GM12873 (cell line): ENCODE results near the gene NRXN3.
A peak's percentile ranks its signal among the peaks of the same experiment; 100 is the strongest.

Source experiments
- TF ChIP-seq, protein P1 (sequence below): IDR thresholded peaks from 2 replicates; pipeline ENCODE4 v1.5.1; 2012; ENCODE audit warnings: low read depth, mild to moderate bottlenecking, moderate library complexity, low read length, control low read depth; ENCODE audit not compliant: insufficient read depth; ENCODE audit errors: missing control alignments

Gene NRXN3

DNA sequence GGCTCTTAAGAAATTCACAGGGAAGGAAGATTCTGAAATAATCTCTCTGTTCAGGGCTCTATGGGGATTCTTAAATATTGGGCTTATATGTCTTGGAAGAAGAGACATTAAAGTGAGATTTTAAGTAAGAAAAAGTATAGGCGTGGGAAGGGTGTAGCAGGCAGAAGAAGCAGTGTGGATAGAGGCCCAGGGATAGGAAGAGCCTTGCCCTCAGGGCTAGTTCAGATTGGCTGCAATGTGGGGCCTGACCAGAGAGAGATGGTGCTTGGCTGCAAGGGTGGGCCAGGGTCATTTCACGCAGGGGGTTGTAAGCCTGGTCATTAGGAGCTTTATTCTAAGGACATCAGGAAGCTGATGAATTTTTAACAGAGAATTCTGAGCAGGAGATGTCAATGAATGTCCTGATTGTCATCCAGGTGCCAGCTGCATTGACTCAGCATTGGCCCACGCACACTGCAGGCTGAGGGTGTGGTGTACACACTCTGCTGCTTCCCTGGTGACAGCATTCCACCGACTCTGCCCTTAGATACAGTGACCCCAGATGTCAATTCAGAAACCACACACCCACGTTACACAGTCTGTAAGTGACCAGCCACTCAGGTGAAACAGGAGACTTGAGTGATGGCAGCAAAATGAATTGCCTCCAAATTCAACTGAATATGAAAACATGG is 582.5 kb downstream of the NRXN3 start:
- TF ChIP-seq, protein P1, sequence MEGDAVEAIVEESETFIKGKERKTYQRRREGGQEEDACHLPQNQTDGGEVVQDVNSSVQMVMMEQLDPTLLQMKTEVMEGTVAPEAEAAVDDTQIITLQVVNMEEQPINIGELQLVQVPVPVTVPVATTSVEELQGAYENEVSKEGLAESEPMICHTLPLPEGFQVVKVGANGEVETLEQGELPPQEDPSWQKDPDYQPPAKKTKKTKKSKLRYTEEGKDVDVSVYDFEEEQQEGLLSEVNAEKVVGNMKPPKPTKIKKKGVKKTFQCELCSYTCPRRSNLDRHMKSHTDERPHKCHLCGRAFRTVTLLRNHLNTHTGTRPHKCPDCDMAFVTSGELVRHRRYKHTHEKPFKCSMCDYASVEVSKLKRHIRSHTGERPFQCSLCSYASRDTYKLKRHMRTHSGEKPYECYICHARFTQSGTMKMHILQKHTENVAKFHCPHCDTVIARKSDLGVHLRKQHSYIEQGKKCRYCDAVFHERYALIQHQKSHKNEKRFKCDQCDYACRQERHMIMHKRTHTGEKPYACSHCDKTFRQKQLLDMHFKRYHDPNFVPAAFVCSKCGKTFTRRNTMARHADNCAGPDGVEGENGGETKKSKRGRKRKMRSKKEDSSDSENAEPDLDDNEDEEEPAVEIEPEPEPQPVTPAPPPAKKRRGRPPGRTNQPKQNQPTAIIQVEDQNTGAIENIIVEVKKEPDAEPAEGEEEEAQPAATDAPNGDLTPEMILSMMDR: no peak

DNA sequence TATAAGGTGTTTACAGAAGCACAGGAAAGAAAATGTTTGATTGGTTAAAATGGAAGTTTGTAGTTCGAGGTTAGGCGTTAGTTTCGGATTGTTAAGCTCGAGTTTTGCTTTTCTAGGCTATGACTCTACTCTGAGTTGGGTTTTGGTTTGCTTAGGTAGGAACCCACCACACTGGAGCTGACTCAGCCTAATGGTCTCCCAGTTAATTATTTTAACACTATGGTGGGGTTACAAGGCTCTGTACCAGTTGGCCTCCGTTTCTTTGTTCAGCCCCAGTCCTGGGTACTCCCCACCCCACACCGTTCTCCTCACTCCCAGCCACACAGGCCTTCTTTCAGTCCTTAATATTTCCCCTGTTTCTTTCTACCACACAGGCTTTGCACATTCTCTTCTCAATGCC is 583.9 kb downstream of the NRXN3 start:
- TF ChIP-seq, protein P1: no peak

DNA sequence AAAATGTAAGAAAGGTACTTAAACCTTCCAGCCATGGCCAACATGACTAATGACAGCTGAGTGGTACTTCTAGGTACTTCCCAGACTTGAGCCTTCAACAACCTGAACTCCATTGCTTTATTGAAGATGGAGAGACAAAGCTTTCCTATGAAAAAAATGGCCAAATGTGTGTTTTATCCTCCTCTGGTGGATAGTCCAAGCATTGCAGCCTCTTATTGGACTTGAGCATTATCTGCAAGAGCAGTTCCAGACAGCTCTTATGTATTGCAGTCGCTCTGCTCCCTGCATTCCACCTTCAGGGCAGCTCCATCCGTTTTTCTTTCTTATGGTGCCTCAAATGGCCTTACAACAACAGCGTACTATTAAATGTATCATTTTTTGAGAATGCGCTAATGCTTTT is 588.2 kb downstream of the NRXN3 start:
- TF ChIP-seq, protein P1: peak; percentile 75

DNA sequence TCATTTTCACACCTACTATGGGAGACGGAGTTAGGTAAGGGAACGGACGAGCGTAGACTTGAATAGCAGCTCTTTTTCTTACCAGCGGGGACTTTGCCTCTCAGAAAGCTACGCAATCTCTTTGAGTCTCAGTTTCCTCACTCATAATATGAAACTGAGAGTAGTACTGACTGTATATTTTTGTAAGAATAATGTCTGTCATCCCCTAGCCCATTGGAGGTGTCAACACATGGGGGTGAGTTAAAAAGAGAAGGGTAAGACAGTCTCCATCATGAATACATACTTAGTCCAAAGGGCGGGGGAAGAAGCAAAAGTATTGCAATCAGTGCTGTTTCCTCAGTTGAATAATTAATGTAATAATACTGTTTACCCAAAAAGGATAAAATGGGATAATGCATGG is 592.2 kb downstream of the NRXN3 start:
- TF ChIP-seq, protein P1: no peak

DNA sequence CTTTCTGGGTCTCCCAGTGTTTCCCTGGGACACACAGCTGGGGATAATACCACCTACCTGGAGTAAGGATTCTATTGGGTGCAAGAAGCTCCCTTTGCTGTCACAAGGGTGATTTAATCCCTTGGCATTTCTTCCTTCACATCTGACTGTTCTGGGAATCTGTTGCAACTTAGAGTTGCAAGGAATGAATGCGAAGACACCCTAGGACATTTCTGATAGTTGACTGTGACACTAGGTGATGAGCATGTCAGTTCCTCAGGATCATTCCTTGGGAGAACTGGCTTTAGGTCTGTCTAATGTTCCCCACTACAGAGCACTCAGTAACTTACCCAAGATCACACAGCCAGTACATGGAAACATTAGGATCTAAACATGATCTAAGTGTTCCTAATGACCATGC is 593.6 kb downstream of the NRXN3 start:
- TF ChIP-seq, protein P1: no peak

DNA sequence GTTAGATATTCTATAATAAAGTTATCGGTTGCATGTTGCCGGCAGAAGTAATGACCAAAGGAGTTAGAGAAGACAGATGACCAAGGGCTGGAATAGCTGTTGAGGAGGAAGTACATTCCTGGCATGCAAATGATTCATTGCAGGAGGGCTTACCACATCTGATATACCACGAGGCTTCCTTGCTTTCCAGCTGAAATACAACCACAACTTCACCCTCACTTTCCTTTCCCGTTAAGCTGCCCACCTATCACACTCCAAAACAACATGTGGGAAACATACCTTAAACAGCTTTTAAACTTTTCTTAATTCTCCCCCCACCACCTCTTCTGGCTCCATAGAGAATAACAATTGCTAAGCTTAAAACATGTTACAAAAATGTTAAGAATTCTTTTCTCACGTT is 594.1 kb downstream of the NRXN3 start:
- TF ChIP-seq, protein P1: no peak

DNA sequence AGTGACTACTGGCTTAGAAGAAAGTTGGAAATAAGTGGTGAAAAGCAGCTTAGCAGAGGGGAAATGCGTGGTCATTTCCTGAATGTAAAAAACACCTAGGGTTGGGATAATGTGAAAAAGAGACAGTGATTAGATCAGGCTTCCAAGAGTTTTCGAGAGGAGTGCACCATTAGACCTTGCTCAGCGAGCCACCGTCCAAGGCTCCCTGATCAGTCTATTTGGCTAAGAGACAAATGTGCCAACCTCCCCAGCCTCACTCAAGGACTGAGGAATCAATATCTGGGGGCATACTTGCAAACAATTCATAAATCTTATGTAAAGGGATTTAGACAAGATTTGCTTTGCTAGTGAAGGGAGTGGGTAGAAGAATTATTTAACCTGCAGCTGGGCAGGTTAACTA is 594.5 kb downstream of the NRXN3 start:
- TF ChIP-seq, protein P1: no peak

DNA sequence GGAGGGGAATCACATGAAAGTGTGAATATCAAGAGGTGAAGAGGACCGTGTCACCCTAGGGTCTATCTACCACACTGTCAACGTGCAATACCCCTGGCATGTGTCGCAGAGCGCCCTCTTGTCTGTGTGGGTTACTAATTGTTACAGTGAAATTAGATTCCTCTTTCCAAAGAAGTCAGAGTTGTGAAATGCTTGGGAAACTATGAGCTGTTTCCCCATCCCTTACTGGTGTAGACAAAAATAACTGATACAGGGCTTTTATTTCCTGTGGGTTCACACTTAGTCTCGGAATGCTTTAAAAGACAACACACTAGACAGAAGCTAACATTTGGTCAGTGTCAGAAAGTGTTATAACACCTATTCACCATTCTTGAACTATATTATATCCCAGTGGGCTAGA is 597.3 kb downstream of the NRXN3 start:
- TF ChIP-seq, protein P1: no peak
